T1000 (cell line): ENCODE results near the gene CDKAL1.

Source experiments
- DNase-seq: peaks from one replicate; lab custom pipeline; 2025; ENCODE audit warnings: mixed read lengths; lab: John Stamatoyannopoulos, UW

The CDKAL1 gene

GRCh38 chr6:20927130-20927860 lies 393.0 kb downstream of the CDKAL1 start:
- no peak for DNase-seq

- no peak for DNase-seq
Observed at GRCh38 chr6:20929283-20929682, 395.0 kb downstream of the CDKAL1 start.

GRCh38 chr6:20931093-20931492 lies 396.8 kb downstream of the CDKAL1 start:
- no peak for DNase-seq

- DNase-seq = no peak
Observed at GRCh38 chr6:20931772-20932171, 397.5 kb downstream of the CDKAL1 start.

GRCh38 chr6:20932284-20932683 lies 398.0 kb downstream of the CDKAL1 start:
- DNase-seq = no peak

- no peak for DNase-seq
Observed at GRCh38 chr6:20933057-20933788, 399.0 kb downstream of the CDKAL1 start.

GRCh38 chr6:20936949-20937348 lies 402.7 kb downstream of the CDKAL1 start:
- no peak for DNase-seq

- DNase-seq = no peak
Observed at GRCh38 chr6:20939161-20939775, 405.0 kb downstream of the CDKAL1 start.

GRCh38 chr6:20943040-20943627 lies 408.9 kb downstream of the CDKAL1 start:
- no peak for DNase-seq

- no peak for DNase-seq
Observed at GRCh38 chr6:20943922-20944321, 409.7 kb downstream of the CDKAL1 start.

GRCh38 chr6:20946022-20946421 lies 411.8 kb downstream of the CDKAL1 start:
- DNase-seq = no peak

GRCh38 chr6:20946890-20947289 lies 412.6 kb downstream of the CDKAL1 start:
- no peak for DNase-seq

GRCh38 chr6:20947977-20948376 lies 413.7 kb downstream of the CDKAL1 start:
- no peak for DNase-seq

- DNase-seq = no peak
Observed at GRCh38 chr6:20948556-20948955, 414.3 kb downstream of the CDKAL1 start.

- DNase-seq = no peak
Observed at GRCh38 chr6:20949138-20949537, 414.9 kb downstream of the CDKAL1 start.

GRCh38 chr6:20952699-20953474 lies 418.6 kb downstream of the CDKAL1 start:
- DNase-seq = peak; percentile 41

GRCh38 chr6:20954315-20954714 lies 420.1 kb downstream of the CDKAL1 start:
- no peak for DNase-seq

GRCh38 chr6:20955131-20955530 lies 420.9 kb downstream of the CDKAL1 start:
- DNase-seq = no peak

- DNase-seq = no peak
Observed at GRCh38 chr6:20955751-20956150, 421.5 kb downstream of the CDKAL1 start.

GRCh38 chr6:20960067-20960466 lies 425.8 kb downstream of the CDKAL1 start:
- no peak for DNase-seq

GRCh38 chr6:20965276-20965675 lies 431.0 kb downstream of the CDKAL1 start:
- no peak for DNase-seq

- no peak for DNase-seq
Observed at GRCh38 chr6:20965915-20966314, 431.7 kb downstream of the CDKAL1 start.
